HEK293 (cell line): Measurements from ENCODE around the gene FANCL.
"Not testable (repeated sequence)": the region's sequence is repeated elsewhere in the genome, so short reads cannot be mapped to it uniquely, and the experiment has no call there.

Experiments used
- ZNF558 ChIP-seq: fragments of 450-650 bp; formaldehyde crosslinking; IDR thresholded peaks from 2 replicates; pipeline ENCODE4 v1.5.1; 2016; ENCODE audit warnings: missing biosample characterization, missing genetic modification characterization
- ZNF654 ChIP-seq: fragments of 450-650 bp; formaldehyde crosslinking; IDR thresholded peaks from 2 replicates; pipeline ENCODE4 v1.5.1; 2016; ENCODE audit warnings: low read depth, missing biosample characterization, missing genetic modification characterization

DNA sequence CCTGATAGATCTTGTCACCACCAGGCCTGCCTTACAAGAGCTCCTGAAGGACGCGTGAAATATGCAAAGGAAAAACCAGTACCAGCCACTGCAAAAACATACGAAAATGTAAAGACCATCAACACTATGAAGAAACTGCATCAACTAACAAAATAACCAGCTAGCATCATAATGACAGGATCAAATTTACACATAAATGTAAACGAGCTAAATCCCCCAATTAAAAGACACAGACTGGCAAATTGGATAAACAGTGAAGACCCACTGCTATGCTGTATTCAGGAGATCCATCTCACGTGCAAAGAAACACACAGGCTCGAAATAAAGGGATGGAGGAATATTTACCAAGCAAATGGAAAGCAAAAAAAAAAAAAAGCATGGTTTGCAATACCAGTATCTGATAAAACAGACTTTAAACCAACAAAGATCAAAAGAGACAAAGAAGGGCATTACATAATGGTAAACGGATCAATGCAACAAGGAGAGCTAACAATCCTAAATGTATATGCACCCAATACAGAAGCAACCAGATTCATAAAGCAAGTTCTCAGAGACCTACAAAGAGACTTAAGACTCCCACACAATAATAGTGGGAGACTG, 70.7 kb downstream of the FANCL start:
- not testable (repeated sequence) for TF ChIP-seq ZNF558, ZNF654 (tag by site-specific recombination)
